Ascending aorta (tissue), 2 donors: ENCODE data around the gene KCND3. TPM values are rescaled to one million over a fixed set of nuclear protein-coding genes. Genes with fewer than 3 reads are reported as not detected.
A peak's percentile ranks its signal among the peaks of the same experiment; 100 is the strongest.

Experiments
- DNase-seq, 2 donors: peaks; one replicate each; pipeline ENCODE4 v3.0.0-alpha.2; 2019; ENCODE audit warnings: low spot score in 2 of 2
- H3K27ac ChIP-seq, 2 donors: fragments of 200-600 bp; sonication (generic); one replicate each; pipeline ENCODE4 v1.5.1; 2016 to 2017; ENCODE audit warnings: mild to moderate bottlenecking in 1 of 2
- H3K27me3 ChIP-seq: fragments of 200-600 bp; sonication (generic); one replicate; pipeline ENCODE4 v1.5.1; 2017
- H3K36me3 ChIP-seq, 2 donors: fragments of 200-600 bp; sonication (generic); one replicate each; pipeline ENCODE4 v1.5.1; 2016
- H3K4me1 ChIP-seq, 2 donors: fragments of 200-600 bp; sonication (generic); one replicate each; pipeline ENCODE4 v1.5.1; 2016 to 2017; ENCODE audit warnings: mild to moderate bottlenecking in 1 of 2
- H3K4me3 ChIP-seq, 2 donors: fragments of 200-600 bp; sonication (generic); one replicate each; pipeline ENCODE4 v1.5.1; 2016 to 2017; ENCODE audit warnings: mild to moderate bottlenecking in 1 of 2
- H3K9me3 ChIP-seq, 2 donors: fragments of 200-600 bp; sonication (generic); one replicate each; pipeline ENCODE4 v1.5.1; 2016
- intact Hi-C: fragments of 100-400 bp; cut with DNase I; formaldehyde crosslinking; loops from one replicate; pipeline ENCODE4 v1.15.1; 2023
- total RNA-seq: library from RNA; depleted of rRNA; stranded (reverse); fragments of >200 nt; gene quantifications from one replicate; pipeline ENCODE4 v1.1.0, GENCODE V29; 2016
- TF ChIP-seq, protein P1 (sequence below), 3 experiments: fragments of 200-600 bp in 2 of 3; fragments of 450-650 bp in 1 of 3; sonication (generic) in 2 of 3; IDR thresholded peaks; one replicate each; pipeline ENCODE4 v1.5.1; 2016 to 2019; ENCODE audit warnings: antibody characterized with exemption in 3 of 3, mild to moderate bottlenecking in 1 of 3, moderate library complexity in 1 of 3

Gene KCND3
- total RNA-seq, 1 donor from 2014 or later, result 13.3 TPM

DNA sequence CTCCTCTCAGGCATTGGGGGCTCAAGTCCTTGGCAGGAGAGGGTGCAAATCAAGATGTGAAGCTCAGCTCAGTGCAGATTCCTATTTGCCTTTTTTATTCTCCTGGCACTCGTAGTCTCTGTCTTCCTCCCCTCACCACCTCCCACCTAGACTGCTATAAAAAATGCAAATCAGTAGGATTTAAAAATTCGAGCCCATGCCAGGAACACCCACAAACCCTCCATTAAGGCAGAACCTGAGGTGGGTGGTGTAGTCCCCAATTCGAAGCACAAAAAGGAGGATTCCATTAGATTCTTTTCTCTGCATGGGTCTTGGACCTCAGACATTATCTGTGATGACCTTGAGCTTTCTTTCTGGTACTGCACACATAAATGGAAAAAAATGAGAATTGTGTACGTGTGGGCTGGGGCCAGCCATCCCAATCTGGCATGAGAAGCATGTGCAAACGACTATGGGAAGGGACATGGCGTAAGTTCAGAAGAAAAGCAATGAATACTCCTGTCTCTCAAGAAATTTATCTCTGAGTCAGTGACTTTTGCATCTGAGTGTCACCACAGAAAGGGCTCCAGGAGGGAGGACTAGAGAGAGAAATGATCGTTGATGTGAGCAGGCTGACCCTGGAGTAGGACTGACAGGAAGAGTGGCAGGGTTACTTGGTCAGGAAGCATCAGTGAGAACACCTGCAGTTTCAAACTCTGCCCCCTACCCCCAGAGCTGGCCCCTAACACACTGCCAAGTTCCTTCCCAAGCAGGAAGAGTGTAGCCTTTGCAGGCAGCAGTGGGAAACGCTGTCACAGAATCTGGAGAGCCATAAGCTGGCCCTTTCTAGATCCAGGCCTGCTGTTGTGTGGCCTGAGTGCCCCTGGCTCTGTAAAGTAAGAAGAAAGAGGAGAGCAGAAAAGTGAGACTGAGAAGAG is 252.0 kb downstream of the KCND3 start:
- Histone ChIP-seq H3K9me3 (no peaks in the 10 kb centered on the region), H3K4me1 (peaks cover 0 to 14% of the 10 kb centered on the region in 2 donors), H3K36me3 (no peaks in the 10 kb centered on the region), H3K27me3 (no peaks in the 10 kb centered on the region), H3K4me3 (peak overlapping the region; percentile 78 to 88), H3K27ac (peak overlapping the region; percentile 95)
- TF ChIP-seq, protein P1, sequence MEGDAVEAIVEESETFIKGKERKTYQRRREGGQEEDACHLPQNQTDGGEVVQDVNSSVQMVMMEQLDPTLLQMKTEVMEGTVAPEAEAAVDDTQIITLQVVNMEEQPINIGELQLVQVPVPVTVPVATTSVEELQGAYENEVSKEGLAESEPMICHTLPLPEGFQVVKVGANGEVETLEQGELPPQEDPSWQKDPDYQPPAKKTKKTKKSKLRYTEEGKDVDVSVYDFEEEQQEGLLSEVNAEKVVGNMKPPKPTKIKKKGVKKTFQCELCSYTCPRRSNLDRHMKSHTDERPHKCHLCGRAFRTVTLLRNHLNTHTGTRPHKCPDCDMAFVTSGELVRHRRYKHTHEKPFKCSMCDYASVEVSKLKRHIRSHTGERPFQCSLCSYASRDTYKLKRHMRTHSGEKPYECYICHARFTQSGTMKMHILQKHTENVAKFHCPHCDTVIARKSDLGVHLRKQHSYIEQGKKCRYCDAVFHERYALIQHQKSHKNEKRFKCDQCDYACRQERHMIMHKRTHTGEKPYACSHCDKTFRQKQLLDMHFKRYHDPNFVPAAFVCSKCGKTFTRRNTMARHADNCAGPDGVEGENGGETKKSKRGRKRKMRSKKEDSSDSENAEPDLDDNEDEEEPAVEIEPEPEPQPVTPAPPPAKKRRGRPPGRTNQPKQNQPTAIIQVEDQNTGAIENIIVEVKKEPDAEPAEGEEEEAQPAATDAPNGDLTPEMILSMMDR (IDR thresholded peaks at IDR 0.05), result no peak
- peak in 1 of 2 donors; percentile 57 for DNase-seq
- intact Hi-C loops, result loop anchor here (2.0 to 10.0 kb wide), 4 partner anchors 21 to 967 kb away; partner anchors contain the start of gene RHOC

GRCh38 chr1:111736548-111737215 is 252.8 kb downstream of the KCND3 start:
- Histone ChIP-seq H3K27ac (no peak overlapping the region), H3K4me3 (no peak overlapping the region), H3K27me3 (no peaks in the 10 kb centered on the region), H3K4me1 (peaks cover 0 to 14% of the 10 kb centered on the region in 2 donors), H3K36me3 (no peaks in the 10 kb centered on the region), H3K9me3 (no peaks in the 10 kb centered on the region)
- intact Hi-C loops, result loop anchor here (5.0 to 10.0 kb wide), 2 partner anchors 144 to 968 kb away; partner anchors contain the start of gene RHOC
- DNase-seq, result peak in 1 of 2 donors; percentile 64
- TF ChIP-seq, protein P1 (IDR thresholded peaks at IDR 0.05), result no peak

GRCh38 chr1:111735858-111736544 is 253.5 kb downstream of the KCND3 start:
- intact Hi-C loops, result loop anchor here (5.0 to 10.0 kb wide), 2 partner anchors 144 to 969 kb away; partner anchors contain the start of gene RHOC
- no peaks in the 10 kb centered on the region for H3K27me3 ChIP-seq
- peaks cover 0 to 14% of the 10 kb centered on the region in 2 donors for H3K4me1 ChIP-seq
- no peak overlapping the region for H3K27ac ChIP-seq
- TF ChIP-seq, protein P1 (IDR thresholded peaks at IDR 0.05), result no peak
- no peaks in the 10 kb centered on the region for H3K9me3 ChIP-seq
- H3K36me3 ChIP-seq, result no peaks in the 10 kb centered on the region
- peak in 1 of 2 donors; percentile 18 for DNase-seq
- H3K4me3 ChIP-seq, result no peak overlapping the region

DNA sequence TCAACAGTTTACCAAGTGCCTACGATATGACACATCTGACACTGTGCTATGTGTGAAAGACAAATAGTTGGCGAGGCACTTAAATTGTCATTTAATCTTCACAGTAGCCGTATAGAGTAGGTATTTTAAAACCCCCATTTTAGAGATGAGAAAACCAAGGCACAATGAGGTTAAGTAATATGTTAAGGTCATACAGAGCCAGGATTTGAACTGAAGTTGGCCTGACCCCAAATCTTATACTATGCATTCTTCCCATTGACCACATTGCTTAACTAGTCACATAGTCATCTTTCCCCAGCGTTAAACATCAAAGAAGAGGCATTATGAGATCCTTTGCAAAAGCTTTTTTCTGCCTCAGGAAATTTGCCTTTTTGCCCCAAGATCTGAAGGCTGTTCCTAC is 254.1 kb downstream of the KCND3 start:
- TF ChIP-seq, protein P1 (IDR thresholded peaks at IDR 0.05), result no peak

GRCh38 chr1:111734856-111735255 is 254.6 kb downstream of the KCND3 start:
- Histone ChIP-seq H3K27me3 (no peaks in the 10 kb centered on the region), H3K4me1 (peaks cover 0 to 19% of the 10 kb centered on the region in 2 donors), H3K4me3 (no peak overlapping the region), H3K9me3 (no peaks in the 10 kb centered on the region), H3K36me3 (no peaks in the 10 kb centered on the region), H3K27ac (no peak overlapping the region)
- TF ChIP-seq, protein P1 (IDR thresholded peaks at IDR 0.05), result no peak
- intact Hi-C loops, result loop anchor here (5.0 to 10.0 kb wide), 2 partner anchors 143 to 970 kb away; partner anchors contain the start of gene RHOC
- no peak for DNase-seq

More for the DNA sequence above, 254.1 kb downstream of the KCND3 start:
- DNase-seq, result no peak
- H3K36me3 ChIP-seq, result no peaks in the 10 kb centered on the region
- intact Hi-C loops, result loop anchor here (5.0 to 10.0 kb wide), 2 partner anchors 143 to 969 kb away; partner anchors contain the start of gene RHOC
- no peaks in the 10 kb centered on the region for H3K27me3 ChIP-seq
- no peaks in the 10 kb centered on the region for H3K9me3 ChIP-seq
- H3K27ac ChIP-seq, result no peak overlapping the region
- H3K4me1 ChIP-seq, result peaks cover 0 to 19% of the 10 kb centered on the region in 2 donors
- H3K4me3 ChIP-seq, result no peak overlapping the region
